HG03097 (cell line): ENCODE data around the gene NARF.

Experiments
- ATAC-seq: cut with Tn5 transposase; IDR thresholded peaks from one replicate; pipeline ENCODE4 v1.9.1; 2021; ENCODE audit not compliant: unreplicated experiment, low FRiP score

Gene NARF

GRCh38 chr17:82468692-82469091 is 10.2 kb downstream of the NARF start:
- no peak for ATAC-seq

- no peak for ATAC-seq
Measured at GRCh38 chr17:82470065-82470464, 11.5 kb downstream of the NARF start.

GRCh38 chr17:82474223-82475010 is 15.9 kb downstream of the NARF start:
- no peak for ATAC-seq

GRCh38 chr17:82475458-82475857 is 16.9 kb downstream of the NARF start:
- no peak for ATAC-seq

DNA sequence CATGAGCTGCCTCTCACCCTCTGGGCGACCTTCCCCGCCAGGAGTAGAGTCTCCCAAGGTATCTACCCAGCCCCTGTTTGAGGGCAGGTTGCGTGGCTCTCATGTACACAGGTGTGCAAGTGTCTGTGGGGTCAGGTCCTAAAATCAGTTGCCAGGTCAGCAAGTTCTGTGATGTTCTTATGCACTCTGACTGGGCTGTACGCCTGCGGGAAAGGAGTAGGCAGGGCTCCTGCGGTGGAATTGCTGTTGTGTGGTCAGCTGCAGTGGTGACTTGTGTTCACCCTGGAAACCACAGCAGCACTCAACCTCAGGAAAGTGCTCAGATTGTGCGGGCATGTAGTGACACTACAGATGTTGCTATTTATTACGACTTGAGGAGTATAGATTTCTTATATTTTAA is 19.4 kb downstream of the NARF start:
- ATAC-seq, result no peak

DNA sequence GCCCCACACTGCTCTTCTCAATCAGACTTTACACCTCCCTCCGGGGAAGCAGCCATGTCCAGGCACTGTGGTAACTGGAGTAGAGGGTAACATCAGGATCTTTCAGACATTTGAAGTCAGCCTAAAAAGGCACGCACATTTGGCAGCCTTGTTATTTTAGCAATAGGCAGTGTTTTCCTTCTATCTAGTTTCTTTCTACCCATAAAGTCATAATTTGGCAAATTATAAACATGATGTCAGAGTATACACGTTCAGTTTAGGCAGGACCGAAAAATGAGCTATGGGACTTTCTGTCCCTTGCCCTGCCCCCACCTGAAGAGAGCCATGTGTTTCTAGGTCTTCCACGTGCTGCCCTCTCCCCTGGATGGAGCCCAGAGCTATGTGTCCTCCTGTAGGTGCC is 21.1 kb downstream of the NARF start:
- no peak for ATAC-seq

DNA sequence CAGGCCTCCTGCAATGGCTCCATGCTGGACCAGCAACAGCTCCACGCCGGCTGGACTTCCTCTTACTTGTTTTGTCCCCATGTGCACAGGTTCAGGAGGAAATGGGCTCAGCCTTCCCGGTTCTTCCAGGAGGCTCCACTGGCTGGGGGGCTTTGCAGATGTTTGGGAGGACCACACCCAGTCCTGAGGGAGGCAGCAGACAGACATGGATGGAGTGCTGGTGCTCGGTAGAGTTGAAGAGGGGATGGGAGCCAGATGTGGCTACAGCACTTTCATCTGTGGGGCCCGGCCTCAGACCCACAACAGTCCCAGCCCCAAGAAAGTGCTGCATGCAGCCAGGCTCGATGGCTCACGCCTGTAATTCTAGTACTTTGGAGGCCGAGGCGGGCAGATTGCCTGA is 21.8 kb downstream of the NARF start:
- no peak for ATAC-seq

GRCh38 chr17:82483204-82483660 is 24.7 kb downstream of the NARF start:
- no peak for ATAC-seq

- ATAC-seq, result no peak
Measured at GRCh38 chr17:82483836-82484235, 25.3 kb downstream of the NARF start.

GRCh38 chr17:82486231-82487094 is 27.9 kb downstream of the NARF start:
- no peak for ATAC-seq

DNA sequence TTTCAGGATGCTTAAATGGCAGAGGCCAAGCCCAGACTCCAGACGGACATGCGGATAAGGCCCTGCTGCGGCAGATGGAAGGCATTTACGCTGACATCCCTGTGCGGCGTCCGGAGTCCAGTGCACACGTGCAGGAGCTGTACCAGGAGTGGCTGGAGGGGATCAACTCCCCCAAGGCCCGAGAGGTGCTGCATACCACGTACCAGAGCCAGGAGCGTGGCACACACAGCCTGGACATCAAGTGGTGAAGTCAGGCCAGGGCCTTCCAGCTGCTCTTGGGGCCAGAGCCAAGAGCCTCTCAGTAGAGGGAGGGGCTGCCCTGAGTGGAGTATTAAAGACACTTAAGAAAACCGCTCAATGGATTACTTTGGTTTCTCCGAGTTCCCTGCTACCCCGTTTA is 29.4 kb downstream of the NARF start:
- ATAC-seq, result no peak

GRCh38 chr17:82489117-82489516 is 30.6 kb downstream of the NARF start:
- no peak for ATAC-seq

- no peak for ATAC-seq
Measured at GRCh38 chr17:82489851-82490511, 31.4 kb downstream of the NARF start.

DNA sequence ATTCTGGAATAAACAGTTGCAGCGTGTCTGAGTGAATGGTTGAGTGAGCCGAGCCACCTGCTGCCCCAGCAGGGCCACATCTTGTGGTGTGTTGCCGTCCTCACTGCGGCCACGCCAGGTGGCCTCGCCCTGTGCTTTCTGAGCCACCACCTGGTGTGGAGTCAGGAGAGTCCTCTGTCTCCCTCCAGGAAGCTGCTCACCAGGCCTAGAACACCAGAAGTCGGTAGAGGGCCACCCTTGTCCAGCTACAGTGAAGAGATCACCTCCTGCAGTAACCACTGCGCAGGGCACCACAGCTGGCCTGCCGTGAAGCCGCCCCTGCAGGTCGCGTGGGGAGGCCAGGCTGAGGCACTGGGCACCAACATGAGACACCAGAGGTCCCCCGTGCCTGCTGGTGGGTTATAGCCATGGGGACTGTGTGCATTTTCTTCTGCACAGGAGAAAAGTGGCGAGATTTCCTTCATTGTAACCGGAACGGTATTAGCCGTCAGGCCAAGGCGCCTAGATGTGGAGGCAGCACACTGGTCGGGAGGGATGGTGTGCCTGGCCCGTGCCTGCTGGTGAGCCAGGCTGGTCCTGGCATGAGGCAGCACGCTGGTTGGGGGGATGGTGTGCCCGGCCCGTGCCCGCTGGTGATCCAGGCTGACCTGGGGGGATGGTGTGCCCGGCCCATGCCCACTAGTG is 32.1 kb downstream of the NARF start:
- no peak for ATAC-seq

- ATAC-seq, result no peak
Measured at GRCh38 chr17:82491196-82491530, 32.6 kb downstream of the NARF start.

GRCh38 chr17:82491533-82491932 is 33.0 kb downstream of the NARF start:
- no peak for ATAC-seq

GRCh38 chr17:82492643-82493225 is 34.2 kb downstream of the NARF start:
- no peak for ATAC-seq

- ATAC-seq, result no peak
Measured at GRCh38 chr17:82493226-82493781, 34.8 kb downstream of the NARF start.

DNA sequence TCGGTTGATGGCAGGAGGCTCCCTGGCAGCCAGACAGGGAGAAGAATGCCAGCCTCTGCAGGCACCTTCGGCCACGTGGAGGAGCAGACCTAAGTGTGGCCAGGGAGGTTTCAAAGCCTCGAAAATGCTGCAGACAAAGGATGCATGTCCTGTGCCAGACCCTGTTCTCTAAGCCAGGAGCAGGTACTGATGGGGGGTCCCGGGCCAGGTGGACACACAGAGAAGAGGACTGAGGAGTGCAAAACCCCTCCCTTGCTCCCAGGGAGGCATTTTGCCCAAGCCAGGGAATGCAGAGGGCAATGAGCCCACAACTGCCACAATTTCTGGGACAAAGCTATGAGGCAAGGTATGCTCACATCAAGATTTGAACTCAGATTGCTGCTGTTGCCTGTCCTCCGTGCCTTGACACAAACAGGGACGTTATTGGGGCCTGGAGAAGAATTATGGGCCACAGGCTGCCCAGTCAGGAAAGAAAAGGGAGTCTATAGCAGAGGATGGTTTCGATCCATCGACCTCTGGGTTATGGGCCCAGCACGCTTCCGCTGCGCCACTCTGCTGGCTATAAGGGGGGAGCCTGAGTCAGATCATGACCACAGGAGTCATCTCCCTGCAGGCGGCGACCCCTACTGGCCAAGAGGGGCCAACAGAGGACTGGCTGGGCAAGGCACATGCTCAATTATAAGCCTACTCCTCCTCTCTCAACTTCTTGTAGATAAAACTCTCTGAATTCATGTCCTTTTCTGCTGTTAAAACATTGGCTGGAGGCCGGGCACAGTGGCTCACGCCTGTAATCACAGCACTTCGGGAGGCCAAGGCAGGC is 35.9 kb downstream of the NARF start:
- peak; percentile 51 for ATAC-seq
